ENCODE data around the gene XNDC1N. TPM values are rescaled to one million over a fixed set of nuclear protein-coding genes. Genes with fewer than 3 reads are reported as not detected.

Gene XNDC1N
- polyA plus RNA-seq (4.4 and 6.3 TPM in 2 replicates), polyA minus RNA-seq (12.7 and 24.4 TPM in 2 replicates)

- Histone ChIP-seq H2AFZ (ENCODE audit: low read depth, low read length) (peak within 1 kb of the TSS; percentile 84), H3K79me2 (replicated peaks; ENCODE audit: insufficient read depth, low read length) (peaks cover 41% of the 10 kb centered on the region), H3K9me3 (ENCODE audit: low read length) (no peaks in the 10 kb centered on the region), H3K36me3 (ENCODE audit: insufficient read depth, low read length) (no peaks in the 10 kb centered on the region), H3K9me2 (ENCODE audit: insufficient read depth, low read length) (no peaks in the 10 kb centered on the region), H3K9ac (ENCODE audit: low read length) (peak within 1 kb of the TSS; percentile 72), H3F3A (ENCODE audit: insufficient read depth, low read length, poor library complexity, severe bottlenecking) (no peaks in the 10 kb centered on the region), H3K4me2 (ENCODE audit: low read length) (peak within 1 kb of the TSS; percentile 79), H3K4me3 (ENCODE audit: low read length) (peak within 1 kb of the TSS; percentile 75), H4K20me1 (ENCODE audit: insufficient read depth) (no peaks in the 10 kb centered on the region), H3K27ac (ENCODE audit: low read length) (peak within 1 kb of the TSS; percentile 63), H3K27me3 (ENCODE audit: insufficient read depth, low read depth, low read length) (no peaks in the 10 kb centered on the region)
- TF ChIP-seq SMC3 (conservative IDR thresholded peaks at IDR 0.05; ENCODE audit: poor library complexity) (peak; percentile 46), CTCF (IDR thresholded peaks at IDR 0.05; ENCODE audit: poor library complexity, severe bottlenecking) (no peak), RAD21 (conservative IDR thresholded peaks at IDR 0.05) (peak; percentile 30), TAF1 (IDR thresholded peaks at IDR 0.05; ENCODE audit: low read depth) (no peak), MXI1 (conservative IDR thresholded peaks at IDR 0.05; ENCODE audit: poor library complexity, severe bottlenecking) (no peak), POLR2AphosphoS5 (IDR thresholded peaks at IDR 0.05) (peak; percentile 31), EZH2 (IDR thresholded peaks at IDR 0.05; ENCODE audit: borderline replicate concordance, insufficient read depth, low read length, poor library complexity, severe bottlenecking) (no peak), REST (IDR thresholded peaks at IDR 0.05; ENCODE audit: borderline replicate concordance) (no peak), EP300 (conservative IDR thresholded peaks at IDR 0.05; ENCODE audit: poor library complexity, severe bottlenecking) (no peak)
These were observed at the start of gene XNDC1N for GRCh38 chr11:71927820-71928736. Gene XNDC1N (minus strand): TSS chr11:71928594. CDS start chr11:71923353, 5,241 bp downstream.

- no peaks in the 10 kb centered on the region for H3K9me3 ChIP-seq (ENCODE audit: low read length)
- no peaks in the 10 kb centered on the region for H3K9me2 ChIP-seq (ENCODE audit: insufficient read depth, low read length)
- no peaks in the 10 kb centered on the region for H3K27me3 ChIP-seq (ENCODE audit: insufficient read depth, low read depth, low read length)
- H3K4me2 ChIP-seq (ENCODE audit: low read length): no peak overlapping the region
- no peaks in the 10 kb centered on the region for H3K36me3 ChIP-seq (ENCODE audit: insufficient read depth, low read length)
- H2AFZ ChIP-seq (ENCODE audit: low read depth, low read length): no peak overlapping the region
- no peaks in the 10 kb centered on the region for H3K79me2 ChIP-seq (replicated peaks; ENCODE audit: insufficient read depth, low read length)
- no peaks in the 10 kb centered on the region for H4K20me1 ChIP-seq (ENCODE audit: insufficient read depth)
- TF ChIP-seq MXI1 (conservative IDR thresholded peaks at IDR 0.05; ENCODE audit: poor library complexity, severe bottlenecking) (no peak), EZH2 (IDR thresholded peaks at IDR 0.05; ENCODE audit: borderline replicate concordance, insufficient read depth, low read length, poor library complexity, severe bottlenecking) (no peak), TAF1 (IDR thresholded peaks at IDR 0.05; ENCODE audit: low read depth) (no peak), POLR2AphosphoS5 (IDR thresholded peaks at IDR 0.05) (no peak), SMC3 (conservative IDR thresholded peaks at IDR 0.05; ENCODE audit: poor library complexity) (peak; percentile 69), EP300 (conservative IDR thresholded peaks at IDR 0.05; ENCODE audit: poor library complexity, severe bottlenecking) (no peak), CTCF (IDR thresholded peaks at IDR 0.05; ENCODE audit: poor library complexity, severe bottlenecking) (peak; percentile 71), RAD21 (conservative IDR thresholded peaks at IDR 0.05) (peak; percentile 69), REST (IDR thresholded peaks at IDR 0.05; ENCODE audit: borderline replicate concordance) (no peak)
- no peak overlapping the region for H3K4me3 ChIP-seq (ENCODE audit: low read length)
- no peak overlapping the region for H3K27ac ChIP-seq (ENCODE audit: low read length)
- no peaks in the 10 kb centered on the region for H3F3A ChIP-seq (ENCODE audit: insufficient read depth, low read length, poor library complexity, severe bottlenecking)
- no peak overlapping the region for H3K9ac ChIP-seq (ENCODE audit: low read length)
These were observed 49.5 kb upstream of the XNDC1N start for GRCh38 chr11:71977743-71978418.
